ENCODE measurements around the gene ERG28.

Gene ERG28

GRCh38 chr14:75643985-75644384, 16.7 kb downstream of the ERG28 start:
- Histone ChIP-seq H3K4me1 (ENCODE audit: low read length) (no peaks in the 10 kb centered on the region), H4K20me1 (ENCODE audit: insufficient read depth, low read length) (no peaks in the 10 kb centered on the region), H3K4me3 (ENCODE audit: low read length) (no peak overlapping the region), H3K9me3 (replicated peaks; ENCODE audit: insufficient read depth, low read length) (no peaks in the 10 kb centered on the region), H3K27ac (ENCODE audit: low read length) (no peak overlapping the region), H3K79me2 (ENCODE audit: low read length) (no peaks in the 10 kb centered on the region), H3K27me3 (replicated peaks; ENCODE audit: insufficient read depth, low read length) (no peaks in the 10 kb centered on the region), H3F3A (ENCODE audit: insufficient read depth, low read length) (no peaks in the 10 kb centered on the region), H3K4me2 (ENCODE audit: low read depth, low read length) (no peak overlapping the region), H3K36me3 (replicated peaks; ENCODE audit: insufficient read depth, low read length) (no peaks in the 10 kb centered on the region), H3K9me2 (replicated peaks; ENCODE audit: insufficient read depth, low read length) (no peaks in the 10 kb centered on the region), H2AFZ (ENCODE audit: low read length) (no peak overlapping the region), H3K9ac (ENCODE audit: low read length) (no peak overlapping the region)
- TF ChIP-seq EZH2phosphoT487 (IDR thresholded peaks at IDR 0.05; ENCODE audit: low read length): no peak
- TF ChIP-seq EZH2 (optimal IDR thresholded peaks at IDR 0.05; ENCODE audit: low read depth, low read length): no peak
- TF ChIP-seq CTCF (IDR thresholded peaks at IDR 0.05; ENCODE audit: low read length): no peak
- no peak for DNase-seq

GRCh38 chr14:75640876-75641275, 19.8 kb downstream of the ERG28 start:
- Histone ChIP-seq H4K20me1 (ENCODE audit: insufficient read depth, low read length) (no peaks in the 10 kb centered on the region), H3K27ac (ENCODE audit: low read length) (no peak overlapping the region), H3K4me3 (ENCODE audit: low read length) (no peak overlapping the region), H3F3A (ENCODE audit: insufficient read depth, low read length) (no peaks in the 10 kb centered on the region), H3K36me3 (replicated peaks; ENCODE audit: insufficient read depth, low read length) (no peaks in the 10 kb centered on the region), H2AFZ (ENCODE audit: low read length) (no peak overlapping the region), H3K27me3 (replicated peaks; ENCODE audit: insufficient read depth, low read length) (no peaks in the 10 kb centered on the region), H3K4me2 (ENCODE audit: low read depth, low read length) (no peak overlapping the region), H3K9me3 (replicated peaks; ENCODE audit: insufficient read depth, low read length) (no peaks in the 10 kb centered on the region), H3K9ac (ENCODE audit: low read length) (no peak overlapping the region), H3K9me2 (replicated peaks; ENCODE audit: insufficient read depth, low read length) (no peaks in the 10 kb centered on the region), H3K4me1 (ENCODE audit: low read length) (no peaks in the 10 kb centered on the region), H3K79me2 (ENCODE audit: low read length) (no peaks in the 10 kb centered on the region)
- TF ChIP-seq EZH2 (optimal IDR thresholded peaks at IDR 0.05; ENCODE audit: low read depth, low read length): no peak
- no peak for TF ChIP-seq EZH2phosphoT487 (IDR thresholded peaks at IDR 0.05; ENCODE audit: low read length)
- TF ChIP-seq CTCF (IDR thresholded peaks at IDR 0.05; ENCODE audit: low read length): no peak
- DNase-seq: no peak

- Histone ChIP-seq H3K27me3 (replicated peaks; ENCODE audit: insufficient read depth, low read length) (no peaks in the 10 kb centered on the region), H4K20me1 (ENCODE audit: insufficient read depth, low read length) (no peaks in the 10 kb centered on the region), H3K4me1 (ENCODE audit: low read length) (no peaks in the 10 kb centered on the region), H3K9me3 (replicated peaks; ENCODE audit: insufficient read depth, low read length) (no peaks in the 10 kb centered on the region), H3K9ac (ENCODE audit: low read length) (no peak overlapping the region), H3K4me3 (ENCODE audit: low read length) (no peak overlapping the region), H3K4me2 (ENCODE audit: low read depth, low read length) (no peak overlapping the region), H3F3A (ENCODE audit: insufficient read depth, low read length) (no peaks in the 10 kb centered on the region), H3K27ac (ENCODE audit: low read length) (no peak overlapping the region), H3K9me2 (replicated peaks; ENCODE audit: insufficient read depth, low read length) (no peaks in the 10 kb centered on the region), H3K36me3 (replicated peaks; ENCODE audit: insufficient read depth, low read length) (no peaks in the 10 kb centered on the region), H3K79me2 (ENCODE audit: low read length) (no peaks in the 10 kb centered on the region), H2AFZ (ENCODE audit: low read length) (no peak overlapping the region)
- no peak for TF ChIP-seq CTCF (IDR thresholded peaks at IDR 0.05; ENCODE audit: low read length)
- TF ChIP-seq EZH2 (optimal IDR thresholded peaks at IDR 0.05; ENCODE audit: low read depth, low read length): no peak
- DNase-seq: no peak
These were observed 24.5 kb downstream of the ERG28 start for GRCh38 chr14:75636100-75636692.
